ENCODE data around the gene ABRAXAS1.

The ABRAXAS1 gene

DNA sequence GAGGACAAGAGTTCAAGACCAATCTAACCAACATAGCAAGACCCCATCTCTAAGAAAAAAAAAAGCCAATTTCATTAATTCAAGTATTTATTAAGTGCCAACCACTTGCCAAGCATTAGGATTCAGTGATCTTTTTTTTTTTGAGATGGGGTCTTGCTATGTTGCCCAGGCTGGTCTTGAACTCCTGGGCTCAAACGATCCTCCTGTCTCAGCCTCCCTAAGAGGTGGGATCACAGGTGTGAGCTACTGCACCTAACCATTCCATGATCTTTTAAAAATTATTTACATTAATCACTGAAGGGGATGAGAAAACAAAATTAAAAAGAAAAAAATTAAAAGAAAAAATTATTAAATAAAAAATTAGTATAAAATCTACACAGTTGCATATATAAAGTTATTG, 53.7 kb downstream of the ABRAXAS1 start:
- H3K27ac ChIP-seq (ENCODE audit: low read length): no peak overlapping the region
- H3K79me2 ChIP-seq (ENCODE audit: low read length): no peaks in the 10 kb centered on the region
- no peak overlapping the region for H3K4me3 ChIP-seq (ENCODE audit: low read length)
- no peak for TF ChIP-seq EZH2phosphoT487 (IDR thresholded peaks at IDR 0.05; ENCODE audit: low read depth)
- TF ChIP-seq, protein P1, sequence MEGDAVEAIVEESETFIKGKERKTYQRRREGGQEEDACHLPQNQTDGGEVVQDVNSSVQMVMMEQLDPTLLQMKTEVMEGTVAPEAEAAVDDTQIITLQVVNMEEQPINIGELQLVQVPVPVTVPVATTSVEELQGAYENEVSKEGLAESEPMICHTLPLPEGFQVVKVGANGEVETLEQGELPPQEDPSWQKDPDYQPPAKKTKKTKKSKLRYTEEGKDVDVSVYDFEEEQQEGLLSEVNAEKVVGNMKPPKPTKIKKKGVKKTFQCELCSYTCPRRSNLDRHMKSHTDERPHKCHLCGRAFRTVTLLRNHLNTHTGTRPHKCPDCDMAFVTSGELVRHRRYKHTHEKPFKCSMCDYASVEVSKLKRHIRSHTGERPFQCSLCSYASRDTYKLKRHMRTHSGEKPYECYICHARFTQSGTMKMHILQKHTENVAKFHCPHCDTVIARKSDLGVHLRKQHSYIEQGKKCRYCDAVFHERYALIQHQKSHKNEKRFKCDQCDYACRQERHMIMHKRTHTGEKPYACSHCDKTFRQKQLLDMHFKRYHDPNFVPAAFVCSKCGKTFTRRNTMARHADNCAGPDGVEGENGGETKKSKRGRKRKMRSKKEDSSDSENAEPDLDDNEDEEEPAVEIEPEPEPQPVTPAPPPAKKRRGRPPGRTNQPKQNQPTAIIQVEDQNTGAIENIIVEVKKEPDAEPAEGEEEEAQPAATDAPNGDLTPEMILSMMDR (IDR thresholded peaks at IDR 0.05; ENCODE audit: low read depth, low read length): no peak
- H3K4me2 ChIP-seq (ENCODE audit: low read length): no peak overlapping the region
- no peak overlapping the region for H2AFZ ChIP-seq (ENCODE audit: low read depth, low read length)
- no peaks in the 10 kb centered on the region for H3K9me3 ChIP-seq (ENCODE audit: insufficient read depth, low read length)
- H3K27me3 ChIP-seq (ENCODE audit: low read depth, low read length): no peaks in the 10 kb centered on the region
- H4K20me1 ChIP-seq (ENCODE audit: insufficient read depth, low read length): no peaks in the 10 kb centered on the region
- no peaks in the 10 kb centered on the region for H3K4me1 ChIP-seq (ENCODE audit: low read length)
- H3K36me3 ChIP-seq (replicated peaks; ENCODE audit: low read depth, low read length): peaks cover 9% of the 10 kb centered on the region
- H3K9ac ChIP-seq (ENCODE audit: low read length): no peak overlapping the region

DNA sequence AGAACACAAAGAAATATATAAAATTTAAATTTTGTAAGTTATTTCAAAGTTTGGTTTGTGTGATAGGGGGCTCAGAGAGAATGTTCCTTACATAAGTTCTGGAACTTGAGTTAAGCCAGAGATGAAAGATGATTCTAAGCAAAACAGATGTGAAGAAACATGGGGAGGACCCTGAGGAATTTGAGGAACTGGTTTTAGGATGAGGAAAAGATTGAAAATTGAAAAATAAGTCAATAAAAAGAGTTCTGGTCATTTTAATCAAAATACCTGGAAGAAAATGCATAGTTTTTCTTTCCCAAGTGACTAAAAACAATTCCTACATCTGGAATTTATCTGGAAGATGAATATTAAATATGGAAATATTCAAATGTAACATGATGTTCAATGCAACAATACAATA, 66.7 kb downstream of the ABRAXAS1 start:
- Histone ChIP-seq H3K36me3 (replicated peaks; ENCODE audit: low read depth, low read length) (peaks cover 28% of the 10 kb centered on the region), H3K9ac (ENCODE audit: low read length) (no peak overlapping the region), H3K27ac (ENCODE audit: low read length) (no peak overlapping the region), H4K20me1 (ENCODE audit: insufficient read depth, low read length) (no peaks in the 10 kb centered on the region), H3K27me3 (ENCODE audit: low read depth, low read length) (no peaks in the 10 kb centered on the region), H3K4me3 (ENCODE audit: low read length) (no peak overlapping the region), H3K9me3 (ENCODE audit: insufficient read depth, low read length) (no peaks in the 10 kb centered on the region), H3K4me1 (ENCODE audit: low read length) (no peaks in the 10 kb centered on the region), H3K4me2 (ENCODE audit: low read length) (no peak overlapping the region), H2AFZ (ENCODE audit: low read depth, low read length) (no peak overlapping the region), H3K79me2 (ENCODE audit: low read length) (no peaks in the 10 kb centered on the region)
- TF ChIP-seq, protein P1 (IDR thresholded peaks at IDR 0.05; ENCODE audit: low read depth, low read length): no peak

DNA sequence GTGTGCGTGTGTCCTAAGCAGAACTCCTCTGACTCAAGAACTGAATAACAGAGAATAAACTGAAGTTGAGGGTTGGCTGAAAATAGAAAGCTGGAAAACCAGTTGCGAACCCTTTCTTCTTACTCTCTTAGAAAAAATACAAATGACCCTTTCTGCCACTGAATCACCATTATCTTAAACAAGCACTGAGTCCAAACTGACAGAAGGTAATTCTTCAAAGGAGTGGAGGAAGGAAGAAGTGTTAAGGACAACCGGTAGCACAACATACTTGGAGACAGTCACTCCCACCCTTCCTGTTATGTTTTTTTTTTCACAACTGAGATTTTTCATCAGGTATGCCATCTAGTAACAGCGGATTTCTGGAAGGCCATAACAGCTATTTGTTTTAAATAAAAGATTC, 67.3 kb downstream of the ABRAXAS1 start:
- Histone ChIP-seq H3K4me3 (ENCODE audit: low read length) (no peak overlapping the region), H3K4me2 (ENCODE audit: low read length) (no peak overlapping the region), H3K9me3 (ENCODE audit: insufficient read depth, low read length) (no peaks in the 10 kb centered on the region), H3K79me2 (ENCODE audit: low read length) (no peaks in the 10 kb centered on the region), H3K4me1 (ENCODE audit: low read length) (no peaks in the 10 kb centered on the region), H3K36me3 (replicated peaks; ENCODE audit: low read depth, low read length) (peaks cover 28% of the 10 kb centered on the region), H3K27ac (ENCODE audit: low read length) (no peak overlapping the region), H3K9ac (ENCODE audit: low read length) (no peak overlapping the region), H3K27me3 (ENCODE audit: low read depth, low read length) (no peaks in the 10 kb centered on the region), H4K20me1 (ENCODE audit: insufficient read depth, low read length) (no peaks in the 10 kb centered on the region), H2AFZ (ENCODE audit: low read depth, low read length) (no peak overlapping the region)
- TF ChIP-seq, protein P1 (IDR thresholded peaks at IDR 0.05; ENCODE audit: low read depth, low read length): no peak
- no peak for TF ChIP-seq EZH2phosphoT487 (IDR thresholded peaks at IDR 0.05; ENCODE audit: low read depth)

DNA sequence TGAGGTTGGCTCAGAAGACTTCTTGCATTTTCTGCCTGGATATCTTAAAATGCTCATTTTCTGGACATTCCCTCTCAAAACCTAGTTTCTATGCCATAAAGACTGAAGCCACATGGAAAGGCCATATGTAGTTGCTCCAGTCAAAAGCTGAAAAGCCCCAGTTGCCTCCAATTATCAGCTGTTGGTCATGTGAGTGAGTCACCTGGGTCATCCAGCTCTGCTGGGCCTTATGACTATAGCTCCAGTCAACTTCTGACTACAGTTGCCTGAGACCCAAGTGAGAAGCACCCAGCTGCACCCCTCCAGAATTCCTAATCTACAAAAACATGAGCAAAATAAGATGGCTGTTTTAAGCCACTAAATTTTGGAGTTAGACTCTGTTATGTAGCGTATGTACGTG, 71.2 kb downstream of the ABRAXAS1 start:
- Histone ChIP-seq H3K4me1 (ENCODE audit: low read length) (no peaks in the 10 kb centered on the region), H3K27me3 (ENCODE audit: low read depth, low read length) (no peaks in the 10 kb centered on the region), H2AFZ (ENCODE audit: low read depth, low read length) (no peak overlapping the region), H3K36me3 (replicated peaks; ENCODE audit: low read depth, low read length) (peaks cover 19% of the 10 kb centered on the region), H3K4me2 (ENCODE audit: low read length) (no peak overlapping the region), H3K9ac (ENCODE audit: low read length) (no peak overlapping the region), H3K9me3 (ENCODE audit: insufficient read depth, low read length) (no peaks in the 10 kb centered on the region), H3K4me3 (ENCODE audit: low read length) (no peak overlapping the region), H3K27ac (ENCODE audit: low read length) (no peak overlapping the region), H3K79me2 (ENCODE audit: low read length) (no peaks in the 10 kb centered on the region), H4K20me1 (ENCODE audit: insufficient read depth, low read length) (no peaks in the 10 kb centered on the region)
- TF ChIP-seq EZH2phosphoT487 (IDR thresholded peaks at IDR 0.05; ENCODE audit: low read depth): no peak
- TF ChIP-seq, protein P1 (IDR thresholded peaks at IDR 0.05; ENCODE audit: low read depth, low read length): no peak

All from OCI-LY3 (cell line).